ENCODE results near the gene EMC8.

Gene EMC8

DNA sequence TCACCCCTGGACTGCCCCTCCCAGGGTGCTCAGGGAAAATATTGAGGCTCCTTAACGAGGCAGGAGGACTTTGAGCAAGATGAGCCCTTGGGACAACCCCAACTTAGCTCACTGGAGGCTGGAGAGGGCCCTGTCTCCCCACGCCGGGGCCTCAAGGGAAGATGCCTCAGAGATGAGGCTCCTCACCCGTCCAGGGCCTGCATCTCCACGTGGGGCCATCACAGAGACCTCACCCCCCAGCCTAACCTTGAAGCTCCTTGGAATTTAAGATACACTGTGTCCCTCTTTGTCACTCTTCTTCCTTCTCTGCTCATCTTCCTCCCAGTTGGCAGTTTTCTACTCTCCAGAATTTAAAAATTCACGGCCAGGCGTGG lies 11.4 kb upstream of the EMC8 start:
- H3K4me3 ChIP-seq (ENCODE audit: low read length, poor library complexity, severe bottlenecking): no peak overlapping the region
- H2AFZ ChIP-seq (ENCODE audit: low read length): no peak overlapping the region
- no peaks in the 10 kb centered on the region for H4K20me1 ChIP-seq (ENCODE audit: insufficient read depth, low read length, poor library complexity, severe bottlenecking)
- no peaks in the 10 kb centered on the region for H3K9me3 ChIP-seq (ENCODE audit: insufficient read depth, low read depth, low read length)
- no peaks in the 10 kb centered on the region for H3K79me2 ChIP-seq (ENCODE audit: insufficient read depth, low read length)
- no peaks in the 10 kb centered on the region for H3F3A ChIP-seq (ENCODE audit: low read depth)
- H3K9ac ChIP-seq (ENCODE audit: low read depth, low read length, poor library complexity, severe bottlenecking): no peak overlapping the region
- TF ChIP-seq, protein P1, sequence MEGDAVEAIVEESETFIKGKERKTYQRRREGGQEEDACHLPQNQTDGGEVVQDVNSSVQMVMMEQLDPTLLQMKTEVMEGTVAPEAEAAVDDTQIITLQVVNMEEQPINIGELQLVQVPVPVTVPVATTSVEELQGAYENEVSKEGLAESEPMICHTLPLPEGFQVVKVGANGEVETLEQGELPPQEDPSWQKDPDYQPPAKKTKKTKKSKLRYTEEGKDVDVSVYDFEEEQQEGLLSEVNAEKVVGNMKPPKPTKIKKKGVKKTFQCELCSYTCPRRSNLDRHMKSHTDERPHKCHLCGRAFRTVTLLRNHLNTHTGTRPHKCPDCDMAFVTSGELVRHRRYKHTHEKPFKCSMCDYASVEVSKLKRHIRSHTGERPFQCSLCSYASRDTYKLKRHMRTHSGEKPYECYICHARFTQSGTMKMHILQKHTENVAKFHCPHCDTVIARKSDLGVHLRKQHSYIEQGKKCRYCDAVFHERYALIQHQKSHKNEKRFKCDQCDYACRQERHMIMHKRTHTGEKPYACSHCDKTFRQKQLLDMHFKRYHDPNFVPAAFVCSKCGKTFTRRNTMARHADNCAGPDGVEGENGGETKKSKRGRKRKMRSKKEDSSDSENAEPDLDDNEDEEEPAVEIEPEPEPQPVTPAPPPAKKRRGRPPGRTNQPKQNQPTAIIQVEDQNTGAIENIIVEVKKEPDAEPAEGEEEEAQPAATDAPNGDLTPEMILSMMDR (conservative IDR thresholded peaks at IDR 0.05; ENCODE audit: low read length): no peak
- TF ChIP-seq EZH2phosphoT487 (IDR thresholded peaks at IDR 0.05; ENCODE audit: borderline replicate concordance): no peak
- H3K36me3 ChIP-seq (ENCODE audit: insufficient read depth, low read length): peaks cover 13% of the 10 kb centered on the region; the same call in 1 of the 2 replicates
- H3K4me2 ChIP-seq (ENCODE audit: low read depth, low read length, poor library complexity, severe bottlenecking): no peak overlapping the region
- no peaks in the 10 kb centered on the region for H3K9me2 ChIP-seq (replicated peaks; ENCODE audit: low read depth, low read length)
- no peaks in the 10 kb centered on the region for H3K4me1 ChIP-seq (ENCODE audit: insufficient read depth, low read length, poor library complexity, severe bottlenecking)
- H3K27me3 ChIP-seq (ENCODE audit: insufficient read depth, low read length, poor library complexity, severe bottlenecking): no peaks in the 10 kb centered on the region

DNA sequence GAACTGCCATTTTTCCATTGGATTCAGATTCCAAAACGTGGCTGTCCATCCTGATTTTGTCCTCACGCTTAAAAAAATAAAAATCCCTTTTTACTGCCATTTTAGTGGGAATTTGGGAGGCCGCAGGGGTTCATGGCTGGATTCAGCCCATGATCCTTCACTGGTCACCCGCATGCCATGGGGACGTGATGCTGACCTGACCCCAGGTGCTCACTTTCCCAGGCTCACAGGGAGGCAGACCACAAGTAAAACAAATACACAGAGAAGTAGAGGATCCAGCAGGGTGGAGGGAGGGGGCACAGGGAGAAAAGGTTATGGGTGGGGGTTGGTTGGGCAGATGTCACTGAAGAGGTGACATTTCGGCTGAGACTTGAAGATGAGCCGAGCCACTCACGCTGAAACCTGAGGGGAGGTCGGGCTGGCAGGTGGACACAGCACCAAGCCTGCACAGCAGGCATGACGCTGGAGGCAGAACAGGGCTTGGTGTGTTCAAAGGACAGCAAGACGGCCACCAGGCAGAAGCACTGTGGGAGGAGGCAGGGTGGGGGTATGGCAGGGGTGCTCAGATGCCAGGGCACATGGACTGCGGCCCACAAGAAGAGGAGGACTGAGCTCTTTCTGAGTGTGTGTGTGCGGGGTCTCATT lies 10.9 kb upstream of the EMC8 start:
- Histone ChIP-seq H3K79me2 (ENCODE audit: insufficient read depth, low read length) (no peaks in the 10 kb centered on the region), H4K20me1 (ENCODE audit: insufficient read depth, low read length, poor library complexity, severe bottlenecking) (no peaks in the 10 kb centered on the region), H3K9me3 (ENCODE audit: insufficient read depth, low read depth, low read length) (no peaks in the 10 kb centered on the region), H3K36me3 (ENCODE audit: insufficient read depth, low read length) (peaks cover 18% of the 10 kb centered on the region; the same call in 1 of the 2 replicates), H3K27me3 (ENCODE audit: insufficient read depth, low read length, poor library complexity, severe bottlenecking) (no peaks in the 10 kb centered on the region), H3K9ac (ENCODE audit: low read depth, low read length, poor library complexity, severe bottlenecking) (no peak overlapping the region), H3K4me3 (ENCODE audit: low read length, poor library complexity, severe bottlenecking) (no peak overlapping the region), H2AFZ (ENCODE audit: low read length) (no peak overlapping the region), H3K9me2 (replicated peaks; ENCODE audit: low read depth, low read length) (no peaks in the 10 kb centered on the region), H3K4me1 (ENCODE audit: insufficient read depth, low read length, poor library complexity, severe bottlenecking) (no peaks in the 10 kb centered on the region), H3K4me2 (ENCODE audit: low read depth, low read length, poor library complexity, severe bottlenecking) (no peak overlapping the region), H3F3A (ENCODE audit: low read depth) (no peaks in the 10 kb centered on the region)
- TF ChIP-seq, protein P1 (conservative IDR thresholded peaks at IDR 0.05; ENCODE audit: low read length): no peak
- no peak for TF ChIP-seq EZH2phosphoT487 (IDR thresholded peaks at IDR 0.05; ENCODE audit: borderline replicate concordance)

DNA sequence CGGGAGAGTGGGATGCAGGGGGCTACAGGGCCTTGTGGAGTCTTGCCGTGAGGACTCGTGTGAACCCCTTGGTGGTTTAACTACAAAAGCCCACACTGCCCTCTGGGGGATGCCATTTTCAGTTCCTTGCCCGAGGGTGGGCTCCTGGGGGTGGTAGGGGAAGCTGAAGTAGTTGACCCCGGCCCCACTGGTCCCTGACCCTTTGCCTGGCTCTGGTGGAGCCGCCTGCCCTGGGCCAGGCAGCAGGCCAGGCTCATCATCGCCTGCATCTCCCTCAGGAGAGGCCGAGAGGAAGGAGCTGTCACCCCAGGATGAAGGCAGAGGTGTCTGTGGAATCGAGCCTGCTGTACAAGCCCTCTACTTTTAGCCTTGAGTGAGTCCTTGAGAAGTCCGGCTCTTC lies 10.3 kb upstream of the EMC8 start:
- peaks cover 24% of the 10 kb centered on the region for H3K36me3 ChIP-seq (ENCODE audit: insufficient read depth, low read length)
- no peaks in the 10 kb centered on the region for H3K79me2 ChIP-seq (ENCODE audit: insufficient read depth, low read length)
- H3K27me3 ChIP-seq (ENCODE audit: insufficient read depth, low read length, poor library complexity, severe bottlenecking): no peaks in the 10 kb centered on the region
- H3K9me3 ChIP-seq (ENCODE audit: insufficient read depth, low read depth, low read length): no peaks in the 10 kb centered on the region
- no peak overlapping the region for H3K9ac ChIP-seq (ENCODE audit: low read depth, low read length, poor library complexity, severe bottlenecking)
- no peak overlapping the region for H3K4me2 ChIP-seq (ENCODE audit: low read depth, low read length, poor library complexity, severe bottlenecking)
- no peaks in the 10 kb centered on the region for H4K20me1 ChIP-seq (ENCODE audit: insufficient read depth, low read length, poor library complexity, severe bottlenecking)
- H3K4me1 ChIP-seq (ENCODE audit: insufficient read depth, low read length, poor library complexity, severe bottlenecking): no peaks in the 10 kb centered on the region
- H3K4me3 ChIP-seq (ENCODE audit: low read length, poor library complexity, severe bottlenecking): no peak overlapping the region
- no peaks in the 10 kb centered on the region for H3F3A ChIP-seq (ENCODE audit: low read depth)
- TF ChIP-seq, protein P1 (conservative IDR thresholded peaks at IDR 0.05; ENCODE audit: low read length): no peak; the same call in 1 of the 2 replicates
- no peak for TF ChIP-seq EZH2phosphoT487 (IDR thresholded peaks at IDR 0.05; ENCODE audit: borderline replicate concordance)
- no peaks in the 10 kb centered on the region for H3K9me2 ChIP-seq (replicated peaks; ENCODE audit: low read depth, low read length)
- no peak overlapping the region for H2AFZ ChIP-seq (ENCODE audit: low read length)
